H7 (cell line): Measurements from ENCODE around the gene MGLL. TPM values are rescaled to one million over a fixed set of nuclear protein-coding genes. Genes with fewer than 3 reads are reported as not detected.

Experiments
- DNase-seq: peaks from one replicate; pipeline ENCODE4 v3.0.0; 2012
- H3K27me3 ChIP-seq: 2 replicates; pipeline ENCODE4 v1.6.0; 2011; ENCODE audit warnings: mild to moderate bottlenecking, low read length; ENCODE audit not compliant: control insufficient read depth, insufficient read depth
- H3K36me3 ChIP-seq: replicated peaks from 2 replicates; pipeline ENCODE4 v1.5.1; 2011; ENCODE audit warnings: low read length; ENCODE audit not compliant: control insufficient read depth, insufficient read depth
- H3K4me3 ChIP-seq: 2 replicates; pipeline ENCODE4 v1.5.1; 2011; ENCODE audit warnings: low read depth, mild to moderate bottlenecking, control low read depth, low read length, moderate library complexity; ENCODE audit not compliant: insufficient read depth
- total RNA-seq: library from RNA; depleted of rRNA; stranded (reverse); fragments of >200 nt; shearing (Covaris generic); gene quantifications from 2 replicates; pipeline ENCODE4 v1.2.3, GENCODE V29; 2014

The MGLL gene
- total RNA-seq, 1 experiment from 2014 or later: 0.31 TPM

GRCh38 chr3:127760791-127761440, 61.4 kb downstream of the MGLL start:
- no peak overlapping the region for H3K4me3 ChIP-seq
- H3K36me3 ChIP-seq: no peaks in the 10 kb centered on the region
- DNase-seq: no peak
- no peaks in the 10 kb centered on the region for H3K27me3 ChIP-seq

GRCh38 chr3:127760361-127760760, 62.0 kb downstream of the MGLL start:
- Histone ChIP-seq H3K36me3 (no peaks in the 10 kb centered on the region), H3K4me3 (no peak overlapping the region), H3K27me3 (no peaks in the 10 kb centered on the region)
- no peak for DNase-seq

- Histone ChIP-seq H3K27me3 (no peaks in the 10 kb centered on the region), H3K4me3 (no peak overlapping the region), H3K36me3 (no peaks in the 10 kb centered on the region)
- DNase-seq: no peak
Observed at GRCh38 chr3:127759826-127760225, 62.5 kb downstream of the MGLL start.

DNA sequence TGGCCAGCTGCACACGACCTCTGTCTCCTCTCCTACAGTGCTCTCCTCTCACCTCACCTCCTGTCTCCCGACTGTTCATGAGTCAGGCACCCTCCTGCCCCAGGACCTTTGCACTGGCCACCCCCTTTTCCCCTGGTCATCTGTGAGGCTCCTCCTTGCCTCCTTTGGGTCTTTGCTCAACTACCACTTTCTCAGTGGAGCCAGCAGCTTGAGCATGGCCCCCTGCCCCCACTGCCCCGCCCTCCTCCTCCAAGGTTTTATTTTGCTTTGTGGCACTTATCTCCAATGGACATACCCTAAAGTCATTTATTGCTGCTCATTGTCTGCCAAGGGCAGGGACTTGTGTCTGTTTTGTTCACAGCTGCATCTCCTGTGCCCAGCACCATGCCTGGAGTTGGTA, 64.3 kb downstream of the MGLL start:
- Histone ChIP-seq H3K27me3 (no peaks in the 10 kb centered on the region), H3K36me3 (no peaks in the 10 kb centered on the region), H3K4me3 (no peak overlapping the region)
- no peak for DNase-seq

DNA sequence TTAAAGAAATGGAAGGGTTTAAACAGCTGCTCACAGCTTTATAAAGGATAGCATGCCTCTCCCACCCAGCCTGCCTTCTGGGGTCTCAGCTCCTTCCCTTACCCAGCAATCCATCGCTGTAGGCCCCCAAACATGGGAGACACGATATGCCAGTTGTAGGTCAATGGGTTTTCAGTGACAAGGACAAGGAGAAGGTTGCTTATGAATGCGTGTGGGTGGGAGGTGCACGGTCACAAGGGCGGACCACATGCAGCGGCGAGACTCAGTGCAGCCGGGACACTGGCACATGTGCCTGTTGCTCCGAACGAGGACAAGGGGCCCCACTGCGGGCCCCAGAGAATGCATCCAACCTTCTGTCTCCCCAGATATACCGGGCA, 67.0 kb downstream of the MGLL start:
- H3K36me3 ChIP-seq: no peaks in the 10 kb centered on the region
- DNase-seq: no peak
- H3K4me3 ChIP-seq: no peak overlapping the region
- no peaks in the 10 kb centered on the region for H3K27me3 ChIP-seq

DNA sequence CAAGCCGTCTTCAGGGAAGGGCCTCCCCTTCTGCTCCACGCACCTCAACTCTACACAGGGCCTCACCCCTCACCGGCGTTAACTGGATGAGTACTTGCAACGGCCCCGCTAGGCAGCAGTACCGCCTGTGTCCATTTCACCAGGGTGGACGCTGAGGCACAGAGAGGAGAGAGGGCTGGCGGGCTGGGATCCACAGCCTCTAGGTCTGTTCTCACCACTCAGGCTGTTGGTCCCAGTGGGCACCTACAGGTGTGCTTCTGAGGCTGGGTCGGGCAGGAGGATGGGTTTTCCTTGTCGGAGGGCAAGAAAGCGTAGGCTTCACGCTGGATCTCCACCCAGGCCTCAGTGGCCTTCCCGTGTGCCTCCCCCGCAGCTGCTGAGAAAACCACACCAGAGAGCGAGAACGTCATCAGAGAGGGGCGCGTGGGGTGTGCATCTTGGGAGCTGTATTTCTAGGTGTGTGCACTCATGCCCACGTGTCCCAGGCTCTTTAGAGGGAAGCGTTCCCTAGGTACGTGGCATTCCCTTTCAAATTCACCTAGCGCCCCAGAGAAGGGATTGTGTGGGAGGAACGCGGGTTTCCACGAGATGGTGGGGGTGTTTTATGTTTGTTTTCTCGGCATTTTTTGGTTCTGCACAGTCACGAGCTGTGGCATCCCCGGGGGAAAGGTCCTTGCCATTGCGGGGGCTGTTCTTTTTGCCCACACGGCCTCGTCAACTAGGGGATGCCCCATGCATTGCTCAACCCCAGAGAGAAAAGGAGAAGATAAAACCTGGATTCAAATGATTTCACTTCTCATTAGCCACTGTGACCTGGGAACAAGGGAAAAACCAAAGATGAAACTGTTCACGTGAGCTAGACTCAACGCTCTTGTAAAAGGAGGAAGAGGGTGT, 67.7 kb downstream of the MGLL start:
- no peaks in the 10 kb centered on the region for H3K36me3 ChIP-seq
- peak; percentile 59 for DNase-seq
- no peak overlapping the region for H3K4me3 ChIP-seq
- H3K27me3 ChIP-seq: no peaks in the 10 kb centered on the region

- Histone ChIP-seq H3K27me3 (no peaks in the 10 kb centered on the region), H3K4me3 (no peak overlapping the region), H3K36me3 (no peaks in the 10 kb centered on the region)
- DNase-seq: peak; percentile 32
Observed at GRCh38 chr3:127753898-127754410, 68.4 kb downstream of the MGLL start.

DNA sequence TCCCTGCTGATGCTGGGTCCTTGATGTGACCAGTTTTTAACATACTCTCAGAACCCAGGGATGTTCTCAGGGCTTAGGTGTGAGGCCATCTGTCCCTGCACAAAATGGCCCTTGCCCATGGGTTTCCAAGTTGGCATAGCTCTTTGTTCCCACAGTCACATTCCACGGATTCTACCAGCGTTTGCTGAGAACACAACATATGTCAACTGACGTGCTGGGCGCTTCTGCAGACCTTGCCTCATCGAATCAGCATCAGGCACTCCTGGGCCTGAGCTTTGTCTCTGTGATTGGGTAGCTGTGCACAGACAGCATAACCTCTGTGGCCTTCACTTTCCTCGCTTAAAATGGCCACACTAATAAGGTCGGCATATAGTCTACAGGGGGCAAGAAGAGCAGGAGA, 69.0 kb downstream of the MGLL start:
- Histone ChIP-seq H3K27me3 (no peaks in the 10 kb centered on the region), H3K4me3 (no peak overlapping the region), H3K36me3 (no peaks in the 10 kb centered on the region)
- no peak for DNase-seq

DNA sequence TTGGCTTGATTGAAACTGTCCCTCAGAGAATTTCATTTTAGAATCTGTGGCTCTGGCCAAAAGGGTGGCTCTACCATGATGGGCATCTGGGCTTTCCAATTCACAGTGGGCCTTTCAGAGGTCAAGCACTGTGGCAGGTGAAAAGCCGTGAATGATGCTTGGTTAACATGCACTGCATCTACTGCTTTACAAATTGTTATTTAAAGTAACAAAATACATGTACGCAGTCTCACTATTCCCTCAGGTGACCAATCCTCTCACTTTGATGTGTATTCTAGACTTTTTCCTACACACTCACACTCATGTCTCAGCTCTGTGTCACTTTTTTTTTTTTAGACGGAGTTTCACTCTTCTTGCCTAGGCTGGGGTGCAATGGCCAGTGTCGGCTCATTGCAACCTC, 70.5 kb downstream of the MGLL start:
- no peaks in the 10 kb centered on the region for H3K27me3 ChIP-seq
- no peaks in the 10 kb centered on the region for H3K36me3 ChIP-seq
- H3K4me3 ChIP-seq: no peak overlapping the region
- DNase-seq: no peak

- H3K36me3 ChIP-seq: no peaks in the 10 kb centered on the region
- DNase-seq: no peak
- H3K27me3 ChIP-seq: no peaks in the 10 kb centered on the region
- H3K4me3 ChIP-seq: no peak overlapping the region
Observed at GRCh38 chr3:127751163-127751621, 71.1 kb downstream of the MGLL start.

GRCh38 chr3:127750226-127751031, 71.9 kb downstream of the MGLL start:
- no peak for DNase-seq
- no peaks in the 10 kb centered on the region for H3K27me3 ChIP-seq
- no peaks in the 10 kb centered on the region for H3K36me3 ChIP-seq
- H3K4me3 ChIP-seq: no peak overlapping the region

GRCh38 chr3:127749787-127750225, 72.5 kb downstream of the MGLL start:
- Histone ChIP-seq H3K36me3 (no peaks in the 10 kb centered on the region), H3K4me3 (no peak overlapping the region), H3K27me3 (no peaks in the 10 kb centered on the region)
- no peak for DNase-seq

- DNase-seq: no peak
- no peaks in the 10 kb centered on the region for H3K27me3 ChIP-seq
- no peak overlapping the region for H3K4me3 ChIP-seq
- no peaks in the 10 kb centered on the region for H3K36me3 ChIP-seq
Observed at GRCh38 chr3:127749361-127749760, 73.0 kb downstream of the MGLL start.

GRCh38 chr3:127748754-127749327, 73.5 kb downstream of the MGLL start:
- Histone ChIP-seq H3K4me3 (no peak overlapping the region), H3K36me3 (no peaks in the 10 kb centered on the region), H3K27me3 (no peaks in the 10 kb centered on the region)
- no peak for DNase-seq
